A549 treated with AZD2906 at 1 μM for 4 hours (cell line): ENCODE results near the gene CFAP54. TPM values are rescaled to one million over a fixed set of nuclear protein-coding genes. Genes with fewer than 3 reads are reported as not detected.

Experiments used
- total RNA-seq: library from RNA; stranded (reverse); fragments of 200-300 nt; extraction: Qiagen RNA extraction; gene quantifications from 5 replicates; pipeline ENCODE4 v1.2.3, GENCODE V29; 2022

CFAP54 gene, protein sequence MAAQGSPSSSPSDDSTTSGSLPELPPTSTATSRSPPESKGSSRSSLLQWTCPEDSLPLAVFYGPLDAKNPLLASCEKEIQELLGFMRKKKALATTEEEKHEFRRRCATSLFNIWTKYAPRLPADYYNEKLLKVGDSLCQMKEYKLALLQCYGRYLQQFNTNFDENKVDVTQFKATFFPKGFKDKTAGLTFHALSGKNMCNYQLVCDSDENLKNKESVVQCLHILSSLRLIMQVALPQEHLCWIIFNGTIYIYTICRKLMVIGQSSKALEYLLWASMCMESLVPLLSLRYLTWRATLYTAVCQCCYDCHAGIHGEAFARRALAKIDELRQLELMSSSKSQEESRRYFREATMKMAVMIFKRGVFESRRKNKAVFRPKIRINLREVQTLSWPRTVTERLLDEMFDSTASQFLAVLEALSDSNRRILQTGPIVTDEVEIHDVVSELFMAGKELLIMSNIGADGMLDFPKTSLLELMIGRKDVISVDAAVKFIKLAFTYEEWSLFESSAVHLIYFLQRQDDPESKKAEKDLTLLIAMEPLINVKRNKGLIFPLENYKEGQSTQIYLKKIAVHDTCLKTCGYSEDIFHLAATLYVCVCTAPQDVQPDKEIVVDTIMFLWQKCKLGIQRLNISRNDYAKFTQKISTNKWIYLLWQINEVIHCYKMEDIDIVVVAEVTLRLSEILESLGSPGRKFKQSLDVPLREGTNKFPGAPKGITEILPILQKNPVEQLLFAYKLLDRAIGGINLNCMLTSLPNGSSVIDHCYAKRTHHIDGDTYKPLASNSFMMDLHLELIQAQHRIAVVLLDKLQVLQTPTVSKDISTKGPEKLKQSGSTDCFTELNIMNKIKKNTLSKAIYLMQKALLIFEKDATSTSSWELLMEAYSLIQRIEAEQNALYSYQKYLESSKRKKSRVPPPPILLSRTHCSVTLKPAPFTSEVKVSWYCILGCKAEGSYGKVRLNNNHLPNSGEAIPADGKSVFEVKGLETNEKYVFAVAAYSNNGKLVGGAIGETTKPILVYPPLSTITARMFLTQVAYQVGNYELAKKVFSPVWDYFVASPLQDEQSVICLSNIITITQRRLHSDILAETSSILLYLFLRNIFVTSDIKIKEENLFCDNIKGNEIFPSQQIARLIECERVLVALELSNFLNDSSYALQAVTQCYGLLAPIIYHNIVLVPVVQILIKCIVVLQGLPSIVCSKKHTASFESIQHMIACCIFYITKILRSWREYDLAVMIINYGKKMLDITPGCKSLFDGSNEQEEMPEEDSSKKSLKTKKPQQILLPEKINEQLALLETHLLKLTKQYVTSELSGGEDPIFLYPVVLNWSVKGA (N-terminal part only)
- 0.98 to 1.5 TPM (median 1.1 TPM) in 5 replicates for total RNA-seq

GRCh38 chr12:96489392-96490056 lies at the start of gene CFAP54:
Gene CFAP54, plus strand, starts transcription at chr12:96489577. Its CDS starts 33 bp downstream, at chr12:96489610.

GRCh38 chr12:96906849-96907670 lies 417.7 kb downstream of the CFAP54 start, which contains the start of gene NEDD1:
Gene NEDD1, plus strand, starts transcription at chr12:96907257. Its CDS starts 2,503 bp downstream, at chr12:96909760.

Other genes starting within 250 kb of the CFAP54 start
- gene CDK17, start 89.1 kb upstream of the CFAP54 start, total RNA-seq, result 9.5 to 20.3 TPM (median 11.3 TPM) in 5 replicates